RWPE2 (cell line): ENCODE results near the gene MYBPC2.

Source experiments
- ATAC-seq: fragments of 200-7000 bp; cut with Tn5 transposase; 3 replicates; pipeline ENCODE4 v1.9.1; 2021; ENCODE audit warnings: low read depth
- DNase-seq: peaks from one replicate; pipeline ENCODE4 v3.0.0-alpha.2; 2020; ENCODE audit warnings: low spot score
- H3K27ac ChIP-seq: fragments of 450-650 bp; 2 replicates; pipeline ENCODE4 v1.5.1; 2017; ENCODE audit warnings: mild to moderate bottlenecking; ENCODE audit not compliant: poor library complexity, severe bottlenecking
- H3K27me3 ChIP-seq: fragments of 250-450 bp; sonication (Bioruptor Pico); 2 replicates; pipeline ENCODE4 v1.5.1; 2021; ENCODE audit warnings: mild to moderate bottlenecking, moderate library complexity; ENCODE audit not compliant: insufficient read depth, poor library complexity, severe bottlenecking
- H3K36me3 ChIP-seq: fragments of 250-450 bp; sonication (Bioruptor Pico); 2 replicates; pipeline ENCODE4 v1.5.1; 2020; ENCODE audit warnings: low read depth, mild to moderate bottlenecking, moderate library complexity
- H3K4me1 ChIP-seq: fragments of 250-450 bp; sonication (Bioruptor Pico); 2 replicates; pipeline ENCODE4 v1.5.1; 2021; ENCODE audit warnings: mild to moderate bottlenecking, moderate library complexity; ENCODE audit not compliant: insufficient read depth, poor library complexity, severe bottlenecking
- H3K4me3 ChIP-seq: fragments of 250-450 bp; sonication (Bioruptor Pico); 2 replicates; pipeline ENCODE4 v1.5.1; 2021; ENCODE audit warnings: mild to moderate bottlenecking, moderate library complexity; ENCODE audit not compliant: severe bottlenecking
- H3K9me3 ChIP-seq: fragments of 250-450 bp; sonication (Bioruptor Pico); 2 replicates; pipeline ENCODE4 v1.5.1; 2021; ENCODE audit warnings: mild to moderate bottlenecking, moderate library complexity; ENCODE audit not compliant: severe bottlenecking
- TF ChIP-seq, protein P1 (sequence below): fragments of 450-650 bp; IDR thresholded peaks from one replicate; pipeline ENCODE4 v1.5.1; 2017; ENCODE audit warnings: mild to moderate bottlenecking, moderate library complexity; ENCODE audit not compliant: poor library complexity, severe bottlenecking

The MYBPC2 gene

GRCh38 chr19:50494186-50495019, 61.7 kb downstream of the MYBPC2 start:
- TF ChIP-seq, protein P1, sequence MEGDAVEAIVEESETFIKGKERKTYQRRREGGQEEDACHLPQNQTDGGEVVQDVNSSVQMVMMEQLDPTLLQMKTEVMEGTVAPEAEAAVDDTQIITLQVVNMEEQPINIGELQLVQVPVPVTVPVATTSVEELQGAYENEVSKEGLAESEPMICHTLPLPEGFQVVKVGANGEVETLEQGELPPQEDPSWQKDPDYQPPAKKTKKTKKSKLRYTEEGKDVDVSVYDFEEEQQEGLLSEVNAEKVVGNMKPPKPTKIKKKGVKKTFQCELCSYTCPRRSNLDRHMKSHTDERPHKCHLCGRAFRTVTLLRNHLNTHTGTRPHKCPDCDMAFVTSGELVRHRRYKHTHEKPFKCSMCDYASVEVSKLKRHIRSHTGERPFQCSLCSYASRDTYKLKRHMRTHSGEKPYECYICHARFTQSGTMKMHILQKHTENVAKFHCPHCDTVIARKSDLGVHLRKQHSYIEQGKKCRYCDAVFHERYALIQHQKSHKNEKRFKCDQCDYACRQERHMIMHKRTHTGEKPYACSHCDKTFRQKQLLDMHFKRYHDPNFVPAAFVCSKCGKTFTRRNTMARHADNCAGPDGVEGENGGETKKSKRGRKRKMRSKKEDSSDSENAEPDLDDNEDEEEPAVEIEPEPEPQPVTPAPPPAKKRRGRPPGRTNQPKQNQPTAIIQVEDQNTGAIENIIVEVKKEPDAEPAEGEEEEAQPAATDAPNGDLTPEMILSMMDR: no peak
- Histone ChIP-seq H3K4me3 (no peak overlapping the region), H3K27ac (no peak overlapping the region), H3K36me3 (no peaks in the 10 kb centered on the region), H3K27me3 (peaks cover 8% of the 10 kb centered on the region), H3K4me1 (no peaks in the 10 kb centered on the region), H3K9me3 (no peaks in the 10 kb centered on the region)
- ATAC-seq (no peak), DNase-seq (no peak)

DNA sequence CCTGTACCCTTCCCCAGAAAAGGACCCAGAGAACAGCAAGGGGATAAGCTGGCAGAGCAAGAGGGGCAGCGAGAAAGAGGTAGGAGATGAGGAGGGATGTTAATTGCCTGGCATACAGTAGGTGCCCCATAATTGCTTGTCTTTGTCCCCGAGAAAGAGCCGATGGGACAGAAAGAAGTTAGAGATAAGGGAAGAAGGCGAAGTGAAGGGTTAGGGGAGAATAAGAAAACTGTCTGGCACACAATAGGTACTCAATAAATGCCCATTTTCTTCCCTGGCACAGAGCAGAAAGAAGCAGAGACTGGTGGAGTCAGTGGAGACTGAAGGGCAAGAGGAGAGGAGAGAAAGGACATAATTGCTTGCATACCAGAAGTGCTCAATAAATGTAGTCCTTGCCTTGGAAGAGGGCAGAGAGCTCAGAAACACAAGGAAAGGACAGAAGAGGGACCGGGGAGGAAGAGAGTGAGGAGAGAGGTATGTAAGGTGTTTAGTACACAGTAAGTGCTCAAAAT, 62.4 kb downstream of the MYBPC2 start:
- peaks cover 8% of the 10 kb centered on the region for H3K27me3 ChIP-seq
- ATAC-seq: no peak

DNA sequence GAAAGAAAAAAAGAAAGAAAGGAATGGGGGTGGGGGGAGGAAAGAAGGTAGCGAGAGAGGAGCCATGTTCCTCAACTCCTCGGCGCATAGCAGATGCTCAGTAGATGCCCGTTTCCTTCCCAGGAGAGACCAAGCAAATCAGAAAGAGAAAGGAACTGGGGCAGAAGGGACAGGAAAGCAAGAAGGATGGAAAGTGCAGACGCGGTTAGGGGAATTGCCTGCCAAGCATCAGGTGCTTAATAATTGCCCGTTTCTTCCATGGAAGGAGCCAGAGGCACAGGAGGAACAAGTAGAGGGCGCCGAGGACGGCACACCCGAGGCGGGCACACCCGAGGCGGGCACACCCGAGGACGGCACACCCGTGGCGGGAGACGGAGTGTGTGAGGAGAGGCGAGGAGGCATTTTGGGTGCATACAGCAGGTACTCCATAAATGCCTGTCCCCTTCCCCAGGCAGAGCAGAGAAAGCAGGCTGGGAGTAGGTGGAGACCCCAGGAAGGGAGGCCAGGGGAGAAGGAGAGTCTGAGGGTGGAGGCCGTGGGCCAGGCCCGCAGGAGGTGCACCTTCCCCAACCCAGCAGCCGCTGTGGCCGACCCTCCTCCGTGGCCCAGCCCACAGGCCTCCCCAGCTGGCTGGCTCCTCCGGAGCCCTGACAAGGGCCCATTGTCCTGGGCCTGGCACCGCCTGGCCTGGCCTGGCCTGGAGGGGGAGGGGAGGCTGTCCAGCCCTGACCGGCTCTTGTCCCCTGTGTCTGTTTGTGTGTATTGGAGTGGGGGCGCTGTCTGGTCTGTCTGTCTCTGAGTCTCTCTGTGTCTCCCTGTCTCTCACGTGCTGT, 63.7 kb downstream of the MYBPC2 start:
- H3K27ac ChIP-seq: no peak overlapping the region
- H3K9me3 ChIP-seq: no peaks in the 10 kb centered on the region
- peak; percentile 35 for DNase-seq
- no peaks in the 10 kb centered on the region for H3K36me3 ChIP-seq
- TF ChIP-seq, protein P1: no peak
- no peak for ATAC-seq
- peaks cover 6% of the 10 kb centered on the region for H3K27me3 ChIP-seq
- H3K4me1 ChIP-seq: no peaks in the 10 kb centered on the region
- H3K4me3 ChIP-seq: no peak overlapping the region

More for the DNA sequence above, 62.4 kb downstream of the MYBPC2 start:
- Histone ChIP-seq H3K27ac (no peak overlapping the region), H3K9me3 (no peaks in the 10 kb centered on the region), H3K36me3 (no peaks in the 10 kb centered on the region), H3K4me3 (no peak overlapping the region), H3K4me1 (no peaks in the 10 kb centered on the region)
- no peak for DNase-seq
- TF ChIP-seq, protein P1: no peak

GRCh38 chr19:50497022-50497405, 64.3 kb downstream of the MYBPC2 start:
- Histone ChIP-seq H3K36me3 (no peaks in the 10 kb centered on the region), H3K4me1 (no peaks in the 10 kb centered on the region), H3K9me3 (no peaks in the 10 kb centered on the region), H3K27me3 (peaks cover 2% of the 10 kb centered on the region), H3K27ac (no peak overlapping the region), H3K4me3 (no peak overlapping the region)
- TF ChIP-seq, protein P1: no peak
- ATAC-seq (no peak), DNase-seq (no peak)
